ENCODE data around the gene APBB1. TPM values are rescaled to one million over a fixed set of nuclear protein-coding genes. Genes with fewer than 3 reads are reported as not detected.
"Not testable (repeated sequence)": the region's sequence is repeated elsewhere in the genome, so short reads cannot be mapped to it uniquely, and the experiment has no call there.

Gene APBB1
- total RNA-seq, 1 experiment from 2014 or later: 12.4 TPM

- TF ChIP-seq RAD21 (IDR thresholded peaks at IDR 0.05; ENCODE audit: low read depth) (no peak), TCF7L2 (IDR thresholded peaks at IDR 0.05; ENCODE audit: borderline replicate concordance, extremely low read depth, insufficient read depth, insufficient read length) (no peak), SRF (IDR thresholded peaks at IDR 0.05; ENCODE audit: low read depth) (no peak), POLR2AphosphoS5 (IDR thresholded peaks at IDR 0.05; ENCODE audit: low read depth, low read length) (no peak), ZNF274 (IDR thresholded peaks at IDR 0.05; ENCODE audit: low read depth, low read length) (no peak), POLR2A (IDR thresholded peaks at IDR 0.05; ENCODE audit: borderline replicate concordance, extremely low read depth, insufficient read depth, insufficient read length) (no peak), SIN3A (IDR thresholded peaks at IDR 0.05; ENCODE audit: low read depth) (no peak), ZFX (IDR thresholded peaks at IDR 0.05) (no peak)
These were observed 23.3 kb downstream of the APBB1 start (continued) for GRCh38 chr11:6395470-6396060.

GRCh38 chr11:6393989-6394670, 24.8 kb downstream of the APBB1 start:
- no peaks in the 10 kb centered on the region for H4K20me1 ChIP-seq (ENCODE audit: insufficient read depth)
- ChIA-PET RAD21 (ENCODE audit: low non-redundant PET in 1 of 2, low total read pairs in 2 of 2, uncharacterized antibody in 2 of 2, unreplicated experiment in 2 of 2) (no interaction called here), POLR2A (no interaction called here), CTCF (no interaction called here)
- H3K36me3 ChIP-seq (ENCODE audit: control insufficient read depth in 1 of 2, insufficient read depth in 2 of 2, low read length in 2 of 2): no peaks in the 10 kb centered on the region
- BruUV-seq (replicated peaks): no TSS peak
- intact Hi-C loops (cut with micrococcal nuclease): no loop called here
- no peaks in the 10 kb centered on the region for H3K79me2 ChIP-seq (ENCODE audit: insufficient read depth, low read length)
- H3K4me3 ChIP-seq (replicated peaks in 1 of 2; ENCODE audit: low read depth in 1 of 2, low read length in 2 of 2): no peak overlapping the region
- no peak overlapping the region for H2AFZ ChIP-seq (ENCODE audit: low read depth, low read length, poor library complexity, severe bottlenecking)
- H3K4me1 ChIP-seq (ENCODE audit: control insufficient read depth in 1 of 2, insufficient read depth in 2 of 2, low read length in 2 of 2): peaks cover 15 to 33% of the 10 kb centered on the region in 2 experiments
- DNase-seq (ENCODE audit: low read depth, low spot score) (no peak), ATAC-seq (no peak)
- no peaks in the 10 kb centered on the region for H3K27me3 ChIP-seq (ENCODE audit: insufficient read depth, low read length)
- H3K9me3 ChIP-seq (ENCODE audit: control insufficient read depth in 1 of 2, insufficient read depth in 1 of 2, low read depth in 1 of 2, low read length in 2 of 2): no peaks in the 10 kb centered on the region
- no peak overlapping the region for H3K9ac ChIP-seq (ENCODE audit: low read length)
- H3K4me2 ChIP-seq (ENCODE audit: low read length): no peak overlapping the region
- H3K9me2 ChIP-seq (ENCODE audit: insufficient read depth): no peaks in the 10 kb centered on the region
- no peak overlapping the region for H3K27ac ChIP-seq (ENCODE audit: low read depth, low read length)
- TF ChIP-seq CTCF (IDR thresholded peaks at IDR 0.05 in 2 of 3, conservative IDR thresholded peaks at IDR 0.05 in 1 of 3; ENCODE audit: borderline replicate concordance in 1 of 3, insufficient read depth in 1 of 3, low read depth in 2 of 3, low read length in 2 of 3) (no peak), FOSL1 (IDR thresholded peaks at IDR 0.05; ENCODE audit: low read depth) (no peak), JUND (IDR thresholded peaks at IDR 0.05) (no peak), EGR1 (IDR thresholded peaks at IDR 0.05; ENCODE audit: low read depth) (no peak), POLR2AphosphoS5 (IDR thresholded peaks at IDR 0.05; ENCODE audit: low read depth, low read length) (no peak)

GRCh38 chr11:6392251-6392650, 26.6 kb downstream of the APBB1 start:
- H4K20me1 ChIP-seq (ENCODE audit: insufficient read depth); CTCF ChIA-PET; H3K27ac ChIP-seq (ENCODE audit: low read depth, low read length); H3K9ac ChIP-seq (ENCODE audit: low read length); RAD21 ChIA-PET (ENCODE audit: low non-redundant PET in 1 of 2, low total read pairs in 2 of 2, uncharacterized antibody in 2 of 2, unreplicated experiment in 2 of 2); H3K36me3 ChIP-seq (ENCODE audit: control insufficient read depth in 1 of 2, insufficient read depth in 2 of 2, low read length in 2 of 2); ATAC-seq; H3K79me2 ChIP-seq (ENCODE audit: insufficient read depth, low read length); DNase-seq (ENCODE audit: low read depth, low spot score); H3K27me3 ChIP-seq (ENCODE audit: insufficient read depth, low read length); H3K4me3 ChIP-seq (replicated peaks in 1 of 2; ENCODE audit: low read depth in 1 of 2, low read length in 2 of 2); H2AFZ ChIP-seq (ENCODE audit: low read depth, low read length, poor library complexity, severe bottlenecking); intact Hi-C loops (cut with micrococcal nuclease); H3K9me2 ChIP-seq (ENCODE audit: insufficient read depth); POLR2A ChIA-PET; H3K9me3 ChIP-seq (ENCODE audit: control insufficient read depth in 1 of 2, insufficient read depth in 1 of 2, low read depth in 1 of 2, low read length in 2 of 2); H3K4me2 ChIP-seq (ENCODE audit: low read length); BruUV-seq (replicated peaks): not testable (repeated sequence)
- H3K4me1 ChIP-seq (ENCODE audit: control insufficient read depth in 1 of 2, insufficient read depth in 2 of 2, low read length in 2 of 2): peaks cover 14 to 39% of the 10 kb centered on the region in 2 experiments

Measured in HCT116 (cell line).